AG09309 (cell line): ENCODE results near the gene MON1A.

ENCODE experiments used
- DNase-seq: peaks from one replicate; pipeline ENCODE4 v3.0.0-alpha.2; 2010; ENCODE audit warnings: low read depth
- H3K4me3 ChIP-seq: 2 replicates; pipeline ENCODE4 v1.5.1; 2011; ENCODE audit warnings: mild to moderate bottlenecking, low read depth, low read length, moderate library complexity; ENCODE audit not compliant: control insufficient read depth
- TF ChIP-seq, protein P1 (sequence below): IDR thresholded peaks from 2 replicates; pipeline ENCODE4 v1.5.1; 2011; ENCODE audit warnings: mild to moderate bottlenecking, low read depth, low read length, inconsistent platforms; ENCODE audit not compliant: insufficient read depth, control insufficient read depth; ENCODE audit errors: missing control alignments

Gene MON1A

DNA sequence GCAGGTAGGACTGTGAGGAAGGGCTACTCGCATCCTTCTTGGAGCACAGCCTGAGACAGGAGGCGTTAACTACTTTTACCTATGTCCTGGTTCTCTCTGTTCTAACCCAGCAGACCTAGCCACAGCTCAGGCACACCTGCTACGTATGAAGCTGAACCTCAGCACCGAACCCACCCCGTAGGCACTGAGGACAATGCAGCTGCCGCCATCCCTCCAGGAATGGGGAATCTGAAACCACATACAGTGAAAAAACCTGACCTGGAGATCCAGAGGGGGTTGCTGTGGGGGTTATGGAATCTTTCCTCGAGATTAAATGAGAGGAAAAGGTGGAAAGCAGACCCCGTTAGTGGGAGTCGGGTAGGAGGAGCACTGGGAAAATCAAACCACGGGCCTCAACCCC, 40.3 kb downstream of the MON1A start:
- DNase-seq = no peak
- H3K4me3 ChIP-seq = no peak overlapping the region
- TF ChIP-seq, protein P1, sequence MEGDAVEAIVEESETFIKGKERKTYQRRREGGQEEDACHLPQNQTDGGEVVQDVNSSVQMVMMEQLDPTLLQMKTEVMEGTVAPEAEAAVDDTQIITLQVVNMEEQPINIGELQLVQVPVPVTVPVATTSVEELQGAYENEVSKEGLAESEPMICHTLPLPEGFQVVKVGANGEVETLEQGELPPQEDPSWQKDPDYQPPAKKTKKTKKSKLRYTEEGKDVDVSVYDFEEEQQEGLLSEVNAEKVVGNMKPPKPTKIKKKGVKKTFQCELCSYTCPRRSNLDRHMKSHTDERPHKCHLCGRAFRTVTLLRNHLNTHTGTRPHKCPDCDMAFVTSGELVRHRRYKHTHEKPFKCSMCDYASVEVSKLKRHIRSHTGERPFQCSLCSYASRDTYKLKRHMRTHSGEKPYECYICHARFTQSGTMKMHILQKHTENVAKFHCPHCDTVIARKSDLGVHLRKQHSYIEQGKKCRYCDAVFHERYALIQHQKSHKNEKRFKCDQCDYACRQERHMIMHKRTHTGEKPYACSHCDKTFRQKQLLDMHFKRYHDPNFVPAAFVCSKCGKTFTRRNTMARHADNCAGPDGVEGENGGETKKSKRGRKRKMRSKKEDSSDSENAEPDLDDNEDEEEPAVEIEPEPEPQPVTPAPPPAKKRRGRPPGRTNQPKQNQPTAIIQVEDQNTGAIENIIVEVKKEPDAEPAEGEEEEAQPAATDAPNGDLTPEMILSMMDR = no peak

DNA sequence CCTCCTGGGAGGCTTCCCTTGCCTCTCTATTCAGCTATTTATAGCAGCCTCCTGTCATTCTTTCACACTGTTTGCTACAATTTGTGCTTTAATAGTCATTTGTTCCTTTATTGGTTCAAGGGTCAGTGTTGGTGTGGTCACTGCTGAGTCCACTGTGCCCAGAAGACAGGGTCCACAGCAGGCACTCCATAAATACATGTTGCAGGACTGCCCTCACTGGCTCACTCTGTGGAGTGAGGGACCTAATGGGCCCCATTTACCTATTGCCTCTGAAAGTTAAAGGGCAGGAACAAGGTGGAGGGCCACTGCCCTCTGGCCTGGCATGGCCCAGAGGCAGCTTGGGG, 42.7 kb downstream of the MON1A start:
- no peak overlapping the region for H3K4me3 ChIP-seq
- no peak for DNase-seq
- TF ChIP-seq, protein P1 = no peak

DNA sequence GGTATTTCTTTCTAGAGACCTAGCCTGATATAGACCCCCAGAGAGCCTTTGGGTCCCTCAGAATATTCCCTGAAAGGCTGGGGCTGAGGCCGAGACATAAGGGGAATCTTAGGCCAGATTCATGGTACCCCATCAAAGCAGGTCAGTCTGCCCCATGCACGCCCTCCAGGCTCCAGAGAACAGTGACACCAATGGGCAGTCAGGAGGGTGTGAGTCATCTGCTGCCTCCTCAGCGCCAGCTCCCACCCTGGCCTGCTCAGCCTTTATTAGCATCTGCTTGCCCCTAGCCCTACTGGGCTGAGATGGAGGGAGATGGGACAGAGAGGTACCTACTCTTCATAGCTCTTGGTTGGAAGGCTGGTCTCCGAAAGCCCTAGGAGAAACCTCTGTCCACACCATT, 45.6 kb downstream of the MON1A start:
- TF ChIP-seq, protein P1 = no peak
- DNase-seq = no peak
- no peak overlapping the region for H3K4me3 ChIP-seq

DNA sequence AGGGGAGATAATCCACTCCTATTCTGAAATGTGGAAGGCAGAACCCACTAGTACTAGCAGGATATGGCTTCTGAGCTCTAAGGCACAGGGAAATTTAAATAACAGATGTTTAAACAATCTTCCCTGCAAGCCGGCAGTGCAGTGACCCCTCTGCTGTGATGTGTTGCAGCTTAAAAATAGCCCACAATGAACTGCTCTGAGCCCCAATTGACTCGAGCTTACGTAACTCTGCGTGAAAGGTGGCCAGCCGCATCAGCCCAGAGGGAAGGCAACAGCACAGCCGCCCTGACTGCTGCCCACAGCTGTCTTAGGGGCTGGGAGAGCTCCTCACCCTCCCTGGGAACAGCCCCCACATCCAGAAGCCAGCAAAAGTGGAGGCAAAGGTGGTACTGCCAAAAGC, 47.4 kb downstream of the MON1A start:
- DNase-seq = no peak
- H3K4me3 ChIP-seq = no peak overlapping the region
- TF ChIP-seq, protein P1 = no peak

DNA sequence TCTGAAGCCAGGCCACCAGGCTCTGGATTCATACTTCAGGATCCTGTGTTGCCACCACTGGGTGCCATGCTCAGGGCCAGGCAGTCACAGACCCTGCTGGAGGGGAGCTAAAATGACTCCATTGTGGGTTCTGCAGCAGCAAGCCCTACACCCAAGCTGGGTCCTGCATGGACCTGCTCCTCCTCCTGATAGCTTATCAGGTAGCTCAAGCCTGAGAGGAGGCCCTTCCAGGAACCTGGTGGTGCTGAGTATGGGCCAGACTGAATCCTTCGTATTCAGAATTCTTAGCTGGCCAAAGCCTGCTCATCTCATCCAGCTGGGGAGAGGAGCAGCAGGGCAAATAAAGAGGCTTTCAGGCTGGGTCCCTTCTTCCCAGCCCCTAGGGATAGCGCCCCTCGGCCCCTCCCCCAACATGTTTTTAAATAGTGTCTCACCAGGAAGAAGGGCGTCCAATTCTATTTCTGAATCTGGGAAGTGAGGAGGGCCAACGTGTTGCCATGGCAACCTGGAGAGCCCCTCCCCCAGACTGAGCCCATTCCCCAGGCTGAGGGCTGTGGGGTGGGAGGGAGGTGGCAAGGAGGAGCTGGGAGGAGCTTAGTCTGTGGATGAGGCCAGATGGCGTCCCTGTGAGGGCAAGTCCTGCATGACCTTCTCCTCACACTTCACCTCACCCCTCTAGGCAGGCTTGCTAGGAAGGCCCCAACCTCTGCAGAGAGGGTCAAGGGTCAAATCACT, 48.9 kb downstream of the MON1A start:
- H3K4me3 ChIP-seq = no peak overlapping the region
- TF ChIP-seq, protein P1 = no peak
- no peak for DNase-seq

DNA sequence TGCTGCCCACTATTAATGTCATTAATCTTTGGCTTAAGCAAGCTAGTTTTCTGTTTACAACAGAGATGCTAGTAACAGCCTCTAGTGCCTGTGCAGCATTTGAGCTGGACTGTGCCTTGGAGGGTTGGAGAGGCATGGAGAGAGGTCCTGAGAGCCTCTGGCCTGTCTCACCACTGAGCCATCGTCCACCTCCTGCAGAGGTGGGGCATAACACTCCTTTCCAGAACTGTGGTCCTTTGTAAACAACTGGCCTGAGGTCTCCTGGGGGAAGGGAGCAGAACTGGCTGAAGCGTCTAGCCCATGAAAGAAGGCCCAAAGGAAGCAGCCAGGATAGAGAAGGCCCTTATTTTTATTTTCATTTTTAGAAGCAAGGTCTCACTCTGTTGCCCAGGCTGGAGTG, 49.9 kb downstream of the MON1A start:
- TF ChIP-seq, protein P1 = no peak
- no peak overlapping the region for H3K4me3 ChIP-seq
- DNase-seq = no peak
